Tongue (tissue), 2 donors: ENCODE measurements around the gene PRR5. TPM values are rescaled to one million over a fixed set of nuclear protein-coding genes. Genes with fewer than 3 reads are reported as not detected.
"Not testable (repeated sequence)": the region's sequence is repeated elsewhere in the genome, so short reads cannot be mapped to it uniquely, and the experiment has no call there.

ENCODE experiments used
- DNase-seq: peaks from one replicate; pipeline ENCODE4 v3.0.0-alpha.2; 2015
- total RNA-seq: library from RNA; depleted of rRNA; stranded (reverse); fragments of >200 nt; gene quantifications from one replicate; pipeline ENCODE4 v1.2.3, GENCODE V29; 2014

The PRR5 gene, protein sequence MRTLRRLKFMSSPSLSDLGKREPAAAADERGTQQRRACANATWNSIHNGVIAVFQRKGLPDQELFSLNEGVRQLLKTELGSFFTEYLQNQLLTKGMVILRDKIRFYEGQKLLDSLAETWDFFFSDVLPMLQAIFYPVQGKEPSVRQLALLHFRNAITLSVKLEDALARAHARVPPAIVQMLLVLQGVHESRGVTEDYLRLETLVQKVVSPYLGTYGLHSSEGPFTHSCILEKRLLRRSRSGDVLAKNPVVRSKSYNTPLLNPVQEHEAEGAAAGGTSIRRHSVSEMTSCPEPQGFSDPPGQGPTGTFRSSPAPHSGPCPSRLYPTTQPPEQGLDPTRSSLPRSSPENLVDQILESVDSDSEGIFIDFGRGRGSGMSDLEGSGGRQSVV
- 16.3 TPM for total RNA-seq

GRCh38 chr22:44701824-44702478 lies at the start of gene PRR5:
Gene PRR5 (plus strand): TSS chr22:44702204. CDS start chr22:44702475, 271 bp downstream.
- peak; percentile 91 for DNase-seq

GRCh38 chr22:44652866-44653265 lies 49.1 kb upstream of the PRR5 start:
- not testable (repeated sequence) for DNase-seq

GRCh38 chr22:44658311-44658953 lies 43.6 kb upstream of the PRR5 start:
- peak; percentile 91 for DNase-seq

GRCh38 chr22:44659140-44659539 lies 42.9 kb upstream of the PRR5 start:
- DNase-seq, result peak; percentile 73

DNA sequence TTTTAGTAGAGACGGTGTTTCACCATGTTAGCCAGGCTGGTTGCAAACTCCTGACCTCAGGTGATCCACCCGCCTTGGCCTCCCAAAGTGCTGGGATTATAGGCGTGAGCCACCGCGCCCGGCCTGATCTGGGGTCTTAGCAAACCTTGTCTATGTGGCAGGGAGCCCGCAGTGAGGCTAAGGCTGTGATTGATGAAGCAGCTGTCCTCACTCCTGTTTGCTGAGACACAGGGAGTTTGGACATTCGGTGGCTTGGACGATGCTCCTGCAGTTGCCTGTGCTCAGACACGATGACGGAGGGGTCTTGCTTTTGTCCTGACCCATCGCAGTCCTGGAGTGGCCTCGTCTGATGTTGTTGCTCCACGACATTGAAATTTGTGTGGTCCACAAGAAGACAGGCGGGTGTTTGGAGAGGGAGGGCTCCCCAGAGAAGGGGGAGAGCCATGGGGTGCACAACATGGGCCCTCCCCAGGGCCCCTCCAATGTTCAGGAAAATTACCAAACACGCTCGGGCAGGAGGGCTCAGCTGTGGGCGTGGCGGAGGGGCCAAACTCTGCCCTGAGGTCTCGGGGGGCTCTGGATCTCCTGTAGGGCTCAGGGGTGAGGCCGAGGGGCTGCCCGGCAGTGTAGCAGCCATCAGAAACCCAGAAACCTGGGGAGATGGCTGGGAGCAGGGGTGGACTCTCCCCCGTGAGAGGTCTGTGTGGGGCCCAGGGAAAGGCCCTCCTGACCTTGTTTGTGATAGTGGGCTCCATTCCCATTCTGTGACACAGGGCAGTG lies 41.8 kb upstream of the PRR5 start:
- peak; percentile 57 for DNase-seq

DNA sequence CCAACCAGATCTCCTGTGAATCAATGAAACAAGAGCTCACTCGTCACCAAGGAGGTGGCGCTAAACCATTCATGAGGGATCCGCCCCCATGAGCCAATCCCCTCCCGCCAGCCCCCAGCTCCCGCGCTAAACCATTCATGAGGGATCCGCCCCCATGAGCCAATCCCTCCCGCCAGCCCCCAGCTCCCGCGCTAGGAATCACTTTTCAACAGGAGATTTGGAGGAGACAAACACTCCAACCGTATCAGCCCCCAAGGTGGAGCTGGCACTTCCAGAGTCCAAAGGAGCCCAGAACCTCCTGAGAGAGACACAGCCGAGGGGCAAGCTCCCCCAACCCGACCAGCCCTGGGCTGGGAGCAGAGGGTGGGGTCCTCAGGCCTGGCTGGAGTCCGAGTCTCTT lies 40.9 kb upstream of the PRR5 start:
- DNase-seq, result no peak

GRCh38 chr22:44661659-44662569 lies 40.1 kb upstream of the PRR5 start:
- DNase-seq, result no peak

DNA sequence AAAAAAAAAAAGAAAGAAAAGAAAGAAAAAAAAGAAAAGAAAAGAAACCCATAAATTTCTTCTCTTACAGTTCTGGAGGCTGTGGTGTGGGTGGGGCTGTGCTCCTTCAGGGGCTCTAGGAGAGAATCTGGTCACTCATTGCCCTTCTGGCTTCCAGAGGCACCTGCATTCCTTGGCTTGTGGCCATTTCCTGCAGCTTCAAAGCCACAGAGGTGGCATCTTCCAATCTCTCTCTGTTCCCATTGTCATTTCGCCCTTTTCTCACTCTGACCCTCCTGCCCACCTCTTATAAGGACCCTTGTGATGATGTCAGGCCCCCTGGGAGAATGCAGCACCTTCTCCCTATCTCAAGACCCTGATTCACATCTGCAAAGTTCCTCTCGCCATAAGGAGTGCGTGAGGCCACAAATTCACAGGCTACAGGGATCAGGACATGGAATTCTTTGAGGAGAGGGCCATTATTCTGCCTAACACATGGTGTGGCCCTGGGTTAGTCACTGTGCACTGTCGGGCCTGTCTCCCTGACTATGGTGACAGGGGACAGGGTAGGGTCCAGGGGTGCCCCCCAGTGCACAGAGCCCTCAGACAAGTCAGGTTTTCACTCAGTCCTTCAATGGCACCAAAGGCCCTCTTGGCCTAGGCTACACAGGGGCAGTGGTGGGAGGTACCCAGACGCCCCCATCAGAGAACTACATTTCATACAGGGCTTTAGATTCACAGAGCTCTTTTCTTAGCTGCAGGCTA lies 38.6 kb upstream of the PRR5 start:
- no peak for DNase-seq

DNA sequence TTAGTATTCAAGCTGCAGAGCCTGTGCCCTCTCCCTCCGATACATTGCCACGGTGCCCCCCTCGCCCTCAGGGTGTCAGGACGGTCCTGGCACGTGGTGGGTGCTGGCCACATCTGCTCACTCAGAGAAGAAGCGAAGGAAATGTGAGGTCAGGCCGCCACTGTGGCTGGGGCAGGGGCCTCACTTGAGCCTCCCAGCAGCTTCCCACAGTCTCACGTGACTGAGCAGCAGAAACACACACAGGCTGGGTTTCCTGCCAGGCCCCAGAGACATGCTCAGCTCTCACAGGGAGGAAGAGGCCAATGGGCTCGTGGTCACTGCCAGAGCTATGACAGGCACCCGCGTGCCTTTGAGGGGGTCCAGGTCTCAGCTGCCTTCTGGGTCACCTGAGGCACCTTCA lies 37.9 kb upstream of the PRR5 start:
- DNase-seq, result peak; percentile 56

DNA sequence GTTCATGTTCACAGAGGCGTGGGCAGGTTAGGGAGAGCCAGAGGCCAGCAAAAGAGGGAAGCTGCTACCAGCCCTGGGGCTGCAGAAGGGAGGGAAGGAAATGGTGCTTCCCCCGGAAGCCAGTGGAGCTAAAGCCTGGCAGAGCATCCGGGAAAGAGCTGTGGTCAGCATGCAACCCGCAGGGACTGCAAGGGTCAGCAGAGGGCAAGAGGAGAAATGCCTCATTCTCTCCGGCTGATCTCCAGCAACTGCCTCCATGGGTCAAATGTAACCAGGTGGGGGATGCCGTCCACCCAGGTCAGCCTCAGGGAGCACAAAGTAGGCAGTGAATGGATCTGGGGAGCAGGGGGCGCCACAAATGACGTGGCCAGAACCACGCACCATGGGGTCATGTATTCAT lies 36.9 kb upstream of the PRR5 start:
- no peak for DNase-seq

DNA sequence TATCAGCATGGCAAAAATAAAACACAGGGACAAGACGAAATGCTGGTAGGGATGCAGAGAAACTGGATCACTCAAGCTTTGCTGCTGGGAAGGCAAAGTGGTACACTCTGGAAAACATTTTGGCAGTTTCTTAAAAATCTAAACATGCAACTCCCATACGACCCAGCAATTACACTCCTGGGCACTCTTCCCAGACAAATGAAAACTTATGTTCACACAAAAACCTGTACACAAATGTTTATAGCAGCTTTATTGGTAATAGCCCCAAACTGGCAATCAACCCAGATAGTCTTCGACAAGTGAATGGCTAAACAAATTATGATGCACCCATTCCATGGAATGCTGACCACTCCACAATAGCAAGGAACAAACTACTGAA lies 35.8 kb upstream of the PRR5 start:
- DNase-seq, result no peak

- no peak for DNase-seq
Observed at GRCh38 chr22:44667276-44667675, 34.7 kb upstream of the PRR5 start.

GRCh38 chr22:44667829-44668189 lies 34.2 kb upstream of the PRR5 start:
- no peak for DNase-seq

- no peak for DNase-seq
Observed at GRCh38 chr22:44668190-44668885, 33.7 kb upstream of the PRR5 start.

GRCh38 chr22:44668886-44669521 lies 33.0 kb upstream of the PRR5 start:
- DNase-seq, result no peak

GRCh38 chr22:44669561-44669976 lies 32.4 kb upstream of the PRR5 start:
- DNase-seq, result no peak

DNA sequence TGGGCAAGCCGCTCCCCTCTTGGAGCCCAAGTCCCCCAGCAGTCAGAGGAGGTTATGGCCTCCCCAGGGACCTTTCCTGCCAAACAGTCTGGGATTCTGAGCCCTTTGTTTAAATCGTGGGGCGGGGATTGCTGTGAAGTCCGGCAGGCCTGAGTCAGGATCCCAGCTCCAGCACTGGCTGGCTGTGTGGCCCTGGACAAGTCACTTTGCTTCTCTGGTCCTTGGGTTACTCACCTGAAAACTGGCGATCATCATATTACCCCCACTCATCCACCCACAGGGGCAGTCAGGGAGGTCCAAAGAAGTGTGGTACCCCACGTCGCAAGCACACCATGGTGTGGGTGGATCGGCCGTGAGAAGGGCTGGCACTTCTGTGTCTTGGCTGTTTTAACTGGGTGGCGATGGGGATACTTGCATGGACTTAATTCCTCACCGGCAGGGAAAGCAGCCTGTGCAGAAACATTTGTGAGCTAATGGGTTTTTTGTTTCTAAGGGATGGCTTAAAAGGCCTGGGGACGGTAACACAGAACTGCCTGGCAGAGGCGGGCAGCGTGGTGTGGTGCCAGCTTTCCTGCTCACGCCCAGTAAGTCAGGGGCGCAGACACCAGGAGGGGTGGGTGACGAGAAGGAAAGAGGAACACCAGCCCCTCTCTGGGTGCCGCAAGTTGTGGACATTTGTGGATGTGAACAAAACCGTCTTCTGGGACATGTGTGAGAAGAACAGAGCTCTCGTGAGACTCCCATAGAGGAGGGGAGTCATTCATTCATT lies 31.6 kb upstream of the PRR5 start:
- no peak for DNase-seq

GRCh38 chr22:44671742-44672141 lies 30.3 kb upstream of the PRR5 start:
- DNase-seq, result no peak

GRCh38 chr22:44672632-44673031 lies 29.4 kb upstream of the PRR5 start:
- DNase-seq, result no peak
